Measurements from ENCODE around the gene LTA. TPM values are rescaled to one million over a fixed set of nuclear protein-coding genes. Genes with fewer than 3 reads are reported as not detected.

LTA gene
- total RNA-seq, 1 experiment from 2014 or later = 0.72 TPM

- no TSS peak for BruUV-seq (replicated peaks)
These were observed 43.2 kb upstream of the LTA start, which contains the start of gene MCCD1 for GRCh38 chr6:31528821-31529328. TSS of gene MCCD1 (plus strand) at chr6:31528962. CDS start at chr6:31529015, 53 bp downstream.

GRCh38 chr6:31529329-31530150 lies 42.5 kb upstream of the LTA start:
- ATAC-seq (peak; percentile 48), DNase-seq (ENCODE audit: low read depth, low spot score) (no peak)
- CTCF ChIA-PET = no interaction called here
- POLR2A ChIA-PET = interaction anchor here (0.7 kb wide), 1 partner anchor 12 kb away, joined by 3 read pairs; the partner anchor contains the start of gene DDX39B
- H3K9me3 ChIP-seq (ENCODE audit: control insufficient read depth, insufficient read depth, low read depth, low read length) = no peaks in the 10 kb centered on the region
- no TSS peak for BruUV-seq (replicated peaks)
- no peak overlapping the region for H3K27ac ChIP-seq (ENCODE audit: low read length)
- H3K4me1 ChIP-seq (ENCODE audit: control insufficient read depth, insufficient read depth, low read length) = peaks cover 4% of the 10 kb centered on the region; the same call in 1 of the 2 replicates
- peaks cover 23% of the 10 kb centered on the region for H3K36me3 ChIP-seq (ENCODE audit: control insufficient read depth, insufficient read depth, low read length)
- in situ Hi-C loops (cut with HindIII; ENCODE audit: low pct_unique_long_range_greater_than_20kb, low sequenced_read_pairs) (no loop called here), intact Hi-C loops (cut with micrococcal nuclease; ENCODE audit: unreplicated experiment) (no loop called here)
- TF ChIP-seq SIN3A (IDR thresholded peaks at IDR 0.05; ENCODE audit: borderline replicate concordance, insufficient read depth, low read depth, low read length) (no peak), POLR2AphosphoS5 (IDR thresholded peaks at IDR 0.05; ENCODE audit: low read depth, low read length) (peak; percentile 76; the same call in 1 of the 2 replicates), CTCF (IDR thresholded peaks at IDR 0.05) (no peak)
- TF ChIP-seq, protein P1, sequence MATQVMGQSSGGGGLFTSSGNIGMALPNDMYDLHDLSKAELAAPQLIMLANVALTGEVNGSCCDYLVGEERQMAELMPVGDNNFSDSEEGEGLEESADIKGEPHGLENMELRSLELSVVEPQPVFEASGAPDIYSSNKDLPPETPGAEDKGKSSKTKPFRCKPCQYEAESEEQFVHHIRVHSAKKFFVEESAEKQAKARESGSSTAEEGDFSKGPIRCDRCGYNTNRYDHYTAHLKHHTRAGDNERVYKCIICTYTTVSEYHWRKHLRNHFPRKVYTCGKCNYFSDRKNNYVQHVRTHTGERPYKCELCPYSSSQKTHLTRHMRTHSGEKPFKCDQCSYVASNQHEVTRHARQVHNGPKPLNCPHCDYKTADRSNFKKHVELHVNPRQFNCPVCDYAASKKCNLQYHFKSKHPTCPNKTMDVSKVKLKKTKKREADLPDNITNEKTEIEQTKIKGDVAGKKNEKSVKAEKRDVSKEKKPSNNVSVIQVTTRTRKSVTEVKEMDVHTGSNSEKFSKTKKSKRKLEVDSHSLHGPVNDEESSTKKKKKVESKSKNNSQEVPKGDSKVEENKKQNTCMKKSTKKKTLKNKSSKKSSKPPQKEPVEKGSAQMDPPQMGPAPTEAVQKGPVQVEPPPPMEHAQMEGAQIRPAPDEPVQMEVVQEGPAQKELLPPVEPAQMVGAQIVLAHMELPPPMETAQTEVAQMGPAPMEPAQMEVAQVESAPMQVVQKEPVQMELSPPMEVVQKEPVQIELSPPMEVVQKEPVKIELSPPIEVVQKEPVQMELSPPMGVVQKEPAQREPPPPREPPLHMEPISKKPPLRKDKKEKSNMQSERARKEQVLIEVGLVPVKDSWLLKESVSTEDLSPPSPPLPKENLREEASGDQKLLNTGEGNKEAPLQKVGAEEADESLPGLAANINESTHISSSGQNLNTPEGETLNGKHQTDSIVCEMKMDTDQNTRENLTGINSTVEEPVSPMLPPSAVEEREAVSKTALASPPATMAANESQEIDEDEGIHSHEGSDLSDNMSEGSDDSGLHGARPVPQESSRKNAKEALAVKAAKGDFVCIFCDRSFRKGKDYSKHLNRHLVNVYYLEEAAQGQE (IDR thresholded peaks at IDR 0.05; ENCODE audit: insufficient read depth in 1 of 2, low read depth in 2 of 2, low read length in 1 of 2) = no peak
- H3K4me3 ChIP-seq (ENCODE audit: low read depth in 2 of 2, low read length in 2 of 2) = no peak overlapping the region
- H3K27me3 ChIP-seq (ENCODE audit: control insufficient read depth, insufficient read depth, low read length) = no peaks in the 10 kb centered on the region

More at GRCh38 chr6:31528821-31529328, 43.2 kb upstream of the LTA start, which contains the start of gene MCCD1:
- DNase-seq (ENCODE audit: low read depth, low spot score) (no peak), ATAC-seq (peak; percentile 63)
- ChIA-PET POLR2A (no interaction called here), CTCF (no interaction called here)
- H3K27me3 ChIP-seq (ENCODE audit: control insufficient read depth, insufficient read depth, low read length) = no peaks in the 10 kb centered on the region
- peaks cover 20% of the 10 kb centered on the region; the same call in 1 of the 2 replicates for H3K36me3 ChIP-seq (ENCODE audit: control insufficient read depth, insufficient read depth, low read length)
- H3K4me3 ChIP-seq (ENCODE audit: low read depth in 2 of 2, low read length in 2 of 2) = no peak within 1 kb of the TSS
- peaks cover 4% of the 10 kb centered on the region; the same call in 1 of the 2 replicates for H3K4me1 ChIP-seq (ENCODE audit: control insufficient read depth, insufficient read depth, low read length)
- no peak for TF ChIP-seq CTCF (IDR thresholded peaks at IDR 0.05)
- peak; percentile 21; the same call in 1 of the 2 replicates for TF ChIP-seq SIN3A (IDR thresholded peaks at IDR 0.05; ENCODE audit: borderline replicate concordance, insufficient read depth, low read depth, low read length)
- no peaks in the 10 kb centered on the region for H3K9me3 ChIP-seq (ENCODE audit: control insufficient read depth, insufficient read depth, low read depth, low read length)
- in situ Hi-C loops (cut with HindIII; ENCODE audit: low pct_unique_long_range_greater_than_20kb, low sequenced_read_pairs) (no loop called here), intact Hi-C loops (cut with micrococcal nuclease; ENCODE audit: unreplicated experiment) (no loop called here)
- H3K27ac ChIP-seq (ENCODE audit: low read length) = no peak within 1 kb of the TSS

All from Panc1 (cell line).